C4-2B (cell line): ENCODE measurements around the gene THSD7B.

Experiments
- H3K27ac ChIP-seq: fragments of 450-650 bp; 2 replicates; pipeline ENCODE4 v1.5.1; 2017
- ZFX ChIP-seq: fragments of 450-650 bp; IDR thresholded peaks from 2 replicates; pipeline ENCODE4 v1.6.1; 2017
- TF ChIP-seq, protein P1 (sequence below): fragments of 450-650 bp; conservative IDR thresholded peaks from 2 replicates; pipeline ENCODE4 v1.5.1; 2017; ENCODE audit warnings: mild to moderate bottlenecking

The THSD7B gene

GRCh38 chr2:137178951-137179377 lies 413.6 kb downstream of the THSD7B start:
- TF ChIP-seq, protein P1, sequence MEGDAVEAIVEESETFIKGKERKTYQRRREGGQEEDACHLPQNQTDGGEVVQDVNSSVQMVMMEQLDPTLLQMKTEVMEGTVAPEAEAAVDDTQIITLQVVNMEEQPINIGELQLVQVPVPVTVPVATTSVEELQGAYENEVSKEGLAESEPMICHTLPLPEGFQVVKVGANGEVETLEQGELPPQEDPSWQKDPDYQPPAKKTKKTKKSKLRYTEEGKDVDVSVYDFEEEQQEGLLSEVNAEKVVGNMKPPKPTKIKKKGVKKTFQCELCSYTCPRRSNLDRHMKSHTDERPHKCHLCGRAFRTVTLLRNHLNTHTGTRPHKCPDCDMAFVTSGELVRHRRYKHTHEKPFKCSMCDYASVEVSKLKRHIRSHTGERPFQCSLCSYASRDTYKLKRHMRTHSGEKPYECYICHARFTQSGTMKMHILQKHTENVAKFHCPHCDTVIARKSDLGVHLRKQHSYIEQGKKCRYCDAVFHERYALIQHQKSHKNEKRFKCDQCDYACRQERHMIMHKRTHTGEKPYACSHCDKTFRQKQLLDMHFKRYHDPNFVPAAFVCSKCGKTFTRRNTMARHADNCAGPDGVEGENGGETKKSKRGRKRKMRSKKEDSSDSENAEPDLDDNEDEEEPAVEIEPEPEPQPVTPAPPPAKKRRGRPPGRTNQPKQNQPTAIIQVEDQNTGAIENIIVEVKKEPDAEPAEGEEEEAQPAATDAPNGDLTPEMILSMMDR: no peak
- no peak overlapping the region for H3K27ac ChIP-seq

DNA sequence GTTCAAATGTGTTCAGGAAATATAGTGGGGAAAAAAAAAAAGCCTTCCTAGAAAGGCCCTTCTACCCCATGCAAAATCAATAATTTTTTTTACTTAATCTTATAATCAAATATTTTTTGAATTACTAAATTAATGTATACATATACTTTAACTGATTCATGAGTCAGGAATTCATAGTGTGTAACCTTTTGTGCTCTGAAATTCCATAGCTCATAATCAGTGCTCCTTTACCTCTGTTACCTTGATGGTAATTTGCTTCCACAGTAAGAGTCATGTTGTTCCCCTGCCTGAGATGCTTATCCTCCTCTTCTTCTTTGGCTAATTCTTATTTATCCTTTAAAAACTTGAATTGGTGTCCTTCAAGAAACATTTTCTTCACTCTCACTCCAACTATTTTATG lies 414.2 kb downstream of the THSD7B start:
- no peak overlapping the region for H3K27ac ChIP-seq
- TF ChIP-seq, protein P1: no peak
- no peak for TF ChIP-seq ZFX

GRCh38 chr2:137180012-137180411 lies 414.7 kb downstream of the THSD7B start:
- TF ChIP-seq, protein P1: no peak
- TF ChIP-seq ZFX: no peak
- H3K27ac ChIP-seq: no peak overlapping the region

GRCh38 chr2:137181370-137181769 lies 416.0 kb downstream of the THSD7B start:
- H3K27ac ChIP-seq: no peak overlapping the region
- TF ChIP-seq, protein P1: no peak
- TF ChIP-seq ZFX: no peak

DNA sequence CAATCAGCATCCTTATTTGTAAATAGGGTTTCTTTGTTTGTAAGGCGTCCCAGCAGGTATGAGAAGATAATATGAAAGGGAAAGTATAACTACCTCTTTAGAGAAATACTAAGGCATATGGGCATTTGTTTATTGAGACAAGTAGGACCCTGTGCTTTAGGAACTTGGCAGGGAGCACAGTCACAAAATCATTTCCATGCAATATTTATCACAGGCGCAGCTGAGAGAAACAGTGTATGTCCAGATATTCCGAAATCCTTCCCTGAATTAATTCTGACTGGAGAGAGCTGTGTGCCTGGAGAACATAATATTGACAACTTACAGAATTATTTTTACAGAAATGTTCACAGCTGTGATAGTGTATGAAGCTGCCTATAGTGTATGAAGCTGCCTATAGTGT lies 416.7 kb downstream of the THSD7B start:
- no peak overlapping the region for H3K27ac ChIP-seq
- TF ChIP-seq ZFX: no peak

DNA sequence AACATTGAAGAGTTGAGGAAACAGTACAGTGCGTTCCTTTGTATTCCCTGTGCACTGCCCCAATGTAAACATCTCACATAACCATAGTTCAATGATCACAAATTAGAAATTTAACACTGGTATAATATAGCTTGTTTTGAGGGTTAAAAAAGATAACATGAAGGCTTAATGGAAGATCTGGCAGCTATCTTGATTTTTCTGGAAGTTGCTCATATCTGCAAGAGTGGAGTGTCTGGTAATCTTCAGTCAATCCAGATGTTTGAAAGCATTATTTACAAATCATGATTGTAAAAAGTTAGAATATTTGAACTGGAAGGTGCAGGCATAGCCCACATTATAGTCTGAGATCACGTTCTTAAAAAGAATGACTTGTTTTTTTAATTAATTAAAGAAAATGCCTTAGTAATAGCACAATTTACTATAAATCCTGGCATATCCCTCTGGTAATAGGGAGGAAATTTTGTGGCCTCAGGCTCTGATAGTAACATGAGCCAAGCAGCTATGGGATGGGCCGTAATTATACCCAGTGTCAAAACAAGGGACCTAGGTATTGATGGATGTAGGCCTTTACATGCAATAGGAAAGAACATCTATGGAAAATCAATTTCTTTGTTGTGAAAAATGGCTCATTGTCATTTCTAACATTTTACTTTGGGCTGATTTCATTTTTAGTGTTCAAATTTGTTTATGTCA lies 418.0 kb downstream of the THSD7B start:
- no peak for TF ChIP-seq ZFX
- TF ChIP-seq, protein P1: no peak
- H3K27ac ChIP-seq: no peak overlapping the region

DNA sequence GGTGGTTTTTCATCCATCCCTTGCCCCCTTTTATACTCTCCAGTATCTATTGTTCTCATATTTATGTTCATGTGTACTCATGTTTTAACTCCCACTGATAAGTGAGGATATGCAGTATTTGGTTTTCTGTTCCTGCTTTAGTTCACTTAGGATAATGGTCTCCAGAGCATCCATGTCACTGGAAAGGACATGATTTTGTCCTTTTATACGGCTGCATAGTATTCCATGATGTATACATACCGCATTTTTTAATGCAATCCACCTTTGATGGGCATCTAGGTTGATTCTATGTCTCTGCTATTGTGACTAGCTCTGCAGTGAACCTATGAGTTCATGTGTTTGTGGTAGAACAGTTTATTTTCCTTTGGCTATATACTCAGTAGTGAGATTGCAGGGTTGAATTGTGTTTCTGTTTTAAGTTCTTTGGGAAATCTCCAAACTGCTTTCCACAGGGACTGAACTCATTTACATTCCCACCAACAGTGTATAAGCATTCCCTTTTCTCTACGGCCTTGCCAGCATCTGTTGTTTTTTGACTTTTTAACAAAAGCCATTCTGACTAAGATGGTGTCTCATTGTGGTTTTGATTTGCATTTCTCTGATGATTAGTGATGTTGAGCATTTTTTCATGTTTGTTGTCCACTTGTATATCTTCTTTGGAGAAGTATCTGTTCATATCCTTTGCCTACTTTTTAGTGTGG lies 420.2 kb downstream of the THSD7B start:
- H3K27ac ChIP-seq: no peak overlapping the region
- TF ChIP-seq ZFX: no peak
- TF ChIP-seq, protein P1: no peak

DNA sequence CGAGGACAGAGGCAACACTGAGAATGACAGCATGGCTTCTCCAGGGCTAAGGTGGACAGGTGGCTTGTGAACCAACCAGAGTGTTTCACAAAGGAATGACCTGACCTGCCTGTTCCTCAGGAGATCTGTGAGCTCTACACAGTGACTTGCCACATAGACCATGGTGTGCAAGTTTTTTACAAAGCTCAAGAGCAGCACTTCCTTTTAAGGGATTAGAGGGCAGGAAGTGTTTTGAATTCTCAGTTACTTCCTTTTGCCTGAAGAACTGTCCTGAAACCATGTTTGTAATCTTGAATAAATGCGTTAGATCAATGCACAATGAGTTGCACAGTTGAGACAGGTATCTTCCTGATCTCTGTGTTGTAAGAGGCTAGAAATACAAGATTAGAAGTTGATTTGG lies 421.9 kb downstream of the THSD7B start:
- TF ChIP-seq ZFX: no peak
- TF ChIP-seq, protein P1: no peak
- H3K27ac ChIP-seq: no peak overlapping the region
